Motor neuron (in vitro differentiated cells): Measurements from ENCODE around the gene APCDD1L. TPM values are rescaled to one million over a fixed set of nuclear protein-coding genes. Genes with fewer than 3 reads are reported as not detected.

ENCODE experiments used
- ATAC-seq, 8 experiments: fragments of 200-7000 bp; cut with Tn5 transposase; replicated peaks in 6 of 8; 2 replicates each; pipeline ENCODE4 v1.8.0; 2021; ENCODE audit warnings: mild to moderate bottlenecking in 8 of 8, moderate library complexity in 8 of 8
- H3K27ac ChIP-seq, 2 donors: fragments of 250-450 bp; sonication (Bioruptor Pico); 2 replicates each; pipeline ENCODE4 v1.9.0; 2021; ENCODE audit warnings: antibody characterized with exemption in 2 of 2, mild to moderate bottlenecking in 2 of 2, moderate library complexity in 1 of 2
- H3K4me1 ChIP-seq, 2 donors: fragments of 250-450 bp; sonication (Bioruptor Pico); replicated peaks in 1 of 2; 2 replicates each; pipeline ENCODE4 v1.6.1; 2021; ENCODE audit warnings: antibody characterized with exemption in 2 of 2, mild to moderate bottlenecking in 2 of 2, moderate library complexity in 1 of 2
- H3K4me3 ChIP-seq, 5 donors: fragments of 250-450 bp; sonication (Bioruptor Pico); 2 replicates each; pipeline ENCODE4 v1.9.0; 2021; ENCODE audit warnings: antibody characterized with exemption in 5 of 5, mild to moderate bottlenecking in 5 of 5, moderate library complexity in 4 of 5
- WGBS, 10 experiments: fragments of 450-650 bp; shearing (Covaris generic); methylation state at CpG; one replicate each; pipeline ENCODE4 v1.0.0; 2022; 5-methylcytosine and 5-hydroxymethylcytosine counted together
- in situ Hi-C, 9 experiments: fragments of 400-800 bp; cut with MboI; loops; one replicate each; pipeline ENCODE4 v1.15.0; 2021; ENCODE audit warnings: low sequenced_read_pairs in 9 of 9, low pct_unique_long_range_greater_than_20kb in 2 of 9; ENCODE audit not compliant: unreplicated experiment in 9 of 9
- total RNA-seq, 8 experiments: library from RNA; unstranded; fragments of 300-600 nt; gene quantifications; 2 replicates each; pipeline versions ENCODE4 v1.2.3 to v1.2.4, GENCODE V29; 2022

Gene APCDD1L
- total RNA-seq, 8 experiments from 2014 or later = 0.11 to 6.3 (median 0.59) TPM

GRCh38 chr20:58550275-58551059 lies 35.3 kb upstream of the APCDD1L start:
- peak in 5 of 8 experiments; percentile 33 to 78 (median 45) for ATAC-seq
- Histone ChIP-seq H3K27ac (peak overlapping the region; percentile 11 to 72), H3K4me1 (peaks cover 66 to 77% of the 10 kb centered on the region in 2 donors)

GRCh38 chr20:58549231-58550209 lies 34.3 kb upstream of the APCDD1L start:
- peak in 2 of 8 experiments; percentile 6 to 17 for ATAC-seq
- no peak overlapping the region for H3K4me3 ChIP-seq
- WGBS, 10 experiments = 29 to 93% (median 73%) methylated on average over 1 to 13 of the region's 13 CpGs
- in situ Hi-C loops = no loop called here
- H3K27ac ChIP-seq = peak overlapping the region; percentile 11 to 72
- H3K4me1 ChIP-seq = peaks cover 73 to 87% of the 10 kb centered on the region in 2 donors

More at GRCh38 chr20:58550275-58551059, 35.3 kb upstream of the APCDD1L start:
- no peak overlapping the region for H3K4me3 ChIP-seq
- WGBS, 10 experiments = 45 to 94% (median 80%) methylated on average over 1 to 11 of the region's 17 CpGs; no CpG with 5 or more reads in 1 of the 10 experiments
- in situ Hi-C loops = no loop called here

- in situ Hi-C loops = no loop called here
- Histone ChIP-seq H3K27ac (peak overlapping the region in 1 of 2 donors; percentile 69), H3K4me3 (no peak overlapping the region), H3K4me1 (peaks cover 75 to 92% of the 10 kb centered on the region in 2 donors)
- ATAC-seq = no peak
- WGBS, 10 experiments = 40 to 90% (median 68%) methylated on average over 1 to 10 of the region's 11 CpGs
Measured at GRCh38 chr20:58547623-58548475, 32.6 kb upstream of the APCDD1L start.

GRCh38 chr20:58546756-58547622 lies 31.8 kb upstream of the APCDD1L start:
- ATAC-seq = peak in 3 of 8 experiments; percentile 25 to 32 (median 28)
- Histone ChIP-seq H3K4me3 (no peak overlapping the region), H3K27ac (peak overlapping the region; percentile 49 to 69), H3K4me1 (peaks cover 67 to 83% of the 10 kb centered on the region in 2 donors)
- WGBS, 10 experiments = 52 to 96% (median 78%) methylated on average over 1 to 6 of the region's 19 CpGs; no CpG with 5 or more reads in 3 of the 10 experiments
- in situ Hi-C loops = no loop called here

GRCh38 chr20:58546416-58546711 lies 31.2 kb upstream of the APCDD1L start:
- 60 to 100% (median 92%) methylated on average over 1 to 5 of the region's 5 CpGs; no CpG with 5 or more reads in 3 of the 10 experiments for WGBS, 10 experiments
- in situ Hi-C loops = no loop called here
- ATAC-seq = no peak
- Histone ChIP-seq H3K4me1 (peaks cover 66 to 80% of the 10 kb centered on the region in 2 donors), H3K4me3 (no peak overlapping the region), H3K27ac (peak overlapping the region; percentile 49 to 69)

- Histone ChIP-seq H3K27ac (peak overlapping the region; percentile 49 to 69), H3K4me3 (no peak overlapping the region), H3K4me1 (peaks cover 68 to 82% of the 10 kb centered on the region in 2 donors)
- ATAC-seq = peak in 1 of 8 experiments; percentile 20
- in situ Hi-C loops = no loop called here
- 47 to 89% (median 82%) methylated on average over 6 to 13 of the region's 17 CpGs; no CpG with 5 or more reads in 1 of the 10 experiments for WGBS, 10 experiments
Measured at GRCh38 chr20:58545565-58546415, 30.6 kb upstream of the APCDD1L start.

- in situ Hi-C loops = no loop called here
- 83 to 100% (median 91%) methylated on average over 1 to 3 of the region's 4 CpGs; no CpG with 5 or more reads in 2 of the 10 experiments for WGBS, 10 experiments
- no peak for ATAC-seq
- peaks cover 65 to 77% of the 10 kb centered on the region in 2 donors for H3K4me1 ChIP-seq
- H3K27ac ChIP-seq = peak overlapping the region; percentile 47 to 74
- no peak overlapping the region for H3K4me3 ChIP-seq
Measured at GRCh38 chr20:58544891-58545290, 29.7 kb upstream of the APCDD1L start.

- Histone ChIP-seq H3K4me1 (peaks cover 59 to 70% of the 10 kb centered on the region in 2 donors), H3K4me3 (no peak overlapping the region), H3K27ac (peak overlapping the region; percentile 47 to 74)
- in situ Hi-C loops = no loop called here
- WGBS, 10 experiments = 10 to 80% (median 50%) methylated on average over 1 to 8 of the region's 10 CpGs; no CpG with 5 or more reads in 1 of the 10 experiments
- peak in 5 of 8 experiments; percentile 51 to 81 (median 76) for ATAC-seq
Measured at GRCh38 chr20:58544286-58544685, 29.1 kb upstream of the APCDD1L start.

- in situ Hi-C loops = no loop called here
- ATAC-seq = peak in 1 of 8 experiments; percentile 45
- Histone ChIP-seq H3K4me3 (no peak overlapping the region), H3K27ac (peak overlapping the region in 1 of 2 donors; percentile 74), H3K4me1 (peaks cover 51 to 60% of the 10 kb centered on the region in 2 donors)
- WGBS, 10 experiments = 0 to 100% (median 68%) methylated on average over 1 to 6 of the region's 6 CpGs; no CpG with 5 or more reads in 1 of the 10 experiments
Measured at GRCh38 chr20:58543274-58543673, 28.1 kb upstream of the APCDD1L start.

- Histone ChIP-seq H3K4me1 (peaks cover 44 to 53% of the 10 kb centered on the region in 2 donors), H3K4me3 (no peak overlapping the region), H3K27ac (peak overlapping the region in 1 of 2 donors; percentile 30)
- WGBS, 10 experiments = 71 to 100% (median 85%) methylated on average over 1 to 8 of the region's 18 CpGs; no CpG with 5 or more reads in 3 of the 10 experiments
- in situ Hi-C loops = no loop called here
- peak in 3 of 8 experiments; percentile 28 to 66 (median 32) for ATAC-seq
Measured at GRCh38 chr20:58542411-58543095, 27.4 kb upstream of the APCDD1L start.
